ENCODE data around the gene SULF2.

Gene SULF2

GRCh38 chr20:47760686-47761481, 24.4 kb downstream of the SULF2 start:
- no peak for DNase-seq

- DNase-seq: no peak
These were observed 26.5 kb downstream of the SULF2 start for GRCh38 chr20:47758517-47759450.

- no peak for DNase-seq
These were observed 27.9 kb downstream of the SULF2 start for GRCh38 chr20:47757145-47758035.

GRCh38 chr20:47754946-47755652, 30.2 kb downstream of the SULF2 start:
- DNase-seq: no peak

GRCh38 chr20:47754388-47754715, 30.9 kb downstream of the SULF2 start:
- DNase-seq: no peak

- no peak for DNase-seq
These were observed 31.5 kb downstream of the SULF2 start for GRCh38 chr20:47753576-47754387.

- no peak for DNase-seq
These were observed 33.8 kb downstream of the SULF2 start for GRCh38 chr20:47751449-47751848.

- DNase-seq: peak; percentile 77
These were observed 35.9 kb downstream of the SULF2 start for GRCh38 chr20:47749339-47749738.

- peak; percentile 43 for DNase-seq
These were observed 36.5 kb downstream of the SULF2 start for GRCh38 chr20:47748823-47749222.

- no peak for DNase-seq
These were observed 37.2 kb downstream of the SULF2 start for GRCh38 chr20:47748069-47748468.

GRCh38 chr20:47747669-47748031, 37.6 kb downstream of the SULF2 start:
- DNase-seq: no peak

GRCh38 chr20:47744803-47745202, 40.5 kb downstream of the SULF2 start:
- DNase-seq: no peak

- no peak for DNase-seq
These were observed 41.6 kb downstream of the SULF2 start for GRCh38 chr20:47743671-47744070.

GRCh38 chr20:47741669-47742608, 43.3 kb downstream of the SULF2 start:
- DNase-seq: peak; percentile 2

GRCh38 chr20:47740862-47741184, 44.5 kb downstream of the SULF2 start:
- no peak for DNase-seq

- DNase-seq: no peak
These were observed 45.0 kb downstream of the SULF2 start for GRCh38 chr20:47740121-47740861.

- DNase-seq: no peak
These were observed 47.4 kb downstream of the SULF2 start for GRCh38 chr20:47737923-47738322.

- DNase-seq: no peak
These were observed 48.6 kb downstream of the SULF2 start for GRCh38 chr20:47736570-47737152.

Data from NCI-H2029 treated with DMSO at 0.1 percent for 48 hours (cell line).